ENCODE data around the gene PARVA.

The PARVA gene

DNA sequence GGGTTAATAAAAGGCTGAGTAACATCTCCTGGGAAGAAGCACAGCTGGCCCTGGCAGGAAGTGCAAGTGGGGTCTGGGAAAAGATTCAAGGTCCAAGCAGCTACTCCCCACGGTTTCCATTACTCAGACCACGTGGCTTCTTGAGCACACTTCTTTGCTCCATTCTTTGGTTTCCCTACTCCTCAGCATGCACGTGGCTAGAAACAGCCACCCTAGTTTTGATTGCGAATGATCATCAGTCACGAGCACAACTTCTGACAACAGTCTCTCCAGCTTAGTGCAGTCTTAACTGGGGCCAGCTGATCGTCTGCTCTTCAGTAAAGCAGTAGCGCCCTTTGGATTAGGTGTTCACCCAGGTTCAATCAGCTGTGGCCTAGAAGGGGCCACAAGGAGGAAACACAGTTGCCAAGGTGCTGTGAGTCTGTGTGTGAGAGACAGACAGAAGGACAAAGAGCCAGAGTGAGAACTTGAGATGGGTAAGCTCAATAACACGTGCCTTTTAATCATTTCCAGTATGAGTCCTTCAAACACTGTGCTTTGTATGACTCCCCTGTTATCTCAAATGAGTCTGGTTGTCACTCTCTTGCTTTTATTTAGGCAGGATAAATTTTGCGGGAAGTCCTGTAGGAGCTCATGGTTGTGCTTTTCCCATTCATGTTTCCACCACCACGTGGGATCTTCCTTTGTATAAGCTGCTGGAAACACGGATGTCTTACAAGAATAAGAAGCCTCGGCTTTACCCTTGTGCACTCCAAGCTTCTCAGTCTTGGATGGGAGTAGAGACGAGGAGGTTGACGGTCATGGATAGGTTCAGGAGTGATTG lies 901 bp upstream of the PARVA start:
- DNase-seq: no peak

DNA sequence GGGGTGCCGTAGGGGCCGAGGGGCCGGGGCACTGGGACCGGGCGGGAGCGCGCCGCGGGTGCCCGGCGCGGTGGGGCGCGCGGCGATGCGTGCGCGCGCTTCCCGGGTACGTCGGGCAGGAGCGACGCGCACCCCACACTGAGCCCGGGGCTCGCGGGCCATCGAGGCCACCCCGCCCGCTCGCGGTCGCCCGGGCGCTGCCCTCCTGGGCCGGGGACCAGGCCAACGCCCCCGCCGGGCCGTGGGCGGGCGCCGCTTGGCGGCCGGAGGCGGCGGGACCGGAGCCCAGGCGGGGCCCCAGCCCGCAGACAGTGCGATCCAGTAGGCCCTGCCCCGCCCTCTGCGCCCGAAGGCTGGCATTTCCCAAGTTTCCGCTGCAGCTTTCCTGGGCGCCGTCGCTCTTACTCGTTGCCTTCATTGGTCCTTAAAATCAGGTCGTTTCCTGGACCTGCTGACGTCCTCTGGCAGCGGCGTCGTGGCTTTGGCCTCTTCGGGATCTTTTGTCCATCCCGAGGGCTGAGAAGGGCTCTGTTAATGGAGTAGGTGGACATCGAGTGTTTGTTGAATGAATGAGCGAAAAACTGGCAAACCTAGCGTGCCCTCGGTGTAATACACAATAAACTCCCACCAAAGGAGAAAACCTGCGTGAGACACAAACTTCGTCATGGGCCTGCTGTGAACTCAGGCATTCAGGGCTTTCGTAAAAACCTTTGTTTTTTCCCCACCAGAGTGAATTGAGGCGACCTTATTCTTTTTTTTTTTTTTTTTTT lies 638 bp downstream of the PARVA start:
- DNase-seq: no peak

DNA sequence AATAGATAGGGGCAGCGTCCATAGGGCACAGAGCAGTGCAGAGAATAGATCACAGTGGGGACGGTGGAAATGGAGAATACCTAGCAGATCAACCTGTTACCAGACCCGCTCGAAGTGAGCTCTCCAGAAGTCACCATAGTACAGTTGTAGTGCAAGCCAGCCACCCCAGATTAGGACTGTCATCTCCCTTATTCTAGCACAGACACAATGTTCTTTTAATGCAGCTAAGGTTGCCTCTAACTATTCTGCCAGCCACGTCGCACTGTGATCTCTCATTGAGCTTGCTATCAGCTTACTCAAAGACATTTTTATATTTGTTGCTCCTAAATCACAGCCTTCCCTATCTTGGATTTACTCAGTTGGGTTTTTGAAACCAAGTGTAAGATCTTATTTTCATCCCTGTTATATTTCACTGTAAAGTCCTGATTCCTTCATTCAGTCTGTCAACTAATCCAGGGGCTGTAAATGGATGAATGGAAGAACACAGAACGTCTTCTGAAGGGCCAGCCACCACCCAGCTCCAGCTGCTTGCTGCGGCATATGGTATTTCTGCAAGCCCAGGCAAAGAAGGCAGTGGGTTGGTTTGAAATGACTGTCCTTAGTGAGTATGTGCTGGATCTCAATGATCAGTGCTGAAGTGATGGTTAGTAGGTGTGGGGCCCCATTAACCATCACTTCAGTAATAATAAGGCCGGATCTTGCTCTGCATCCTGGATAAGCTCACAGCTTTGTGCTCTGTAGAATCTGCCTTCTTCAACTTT lies 3.4 kb downstream of the PARVA start:
- no peak for DNase-seq

DNA sequence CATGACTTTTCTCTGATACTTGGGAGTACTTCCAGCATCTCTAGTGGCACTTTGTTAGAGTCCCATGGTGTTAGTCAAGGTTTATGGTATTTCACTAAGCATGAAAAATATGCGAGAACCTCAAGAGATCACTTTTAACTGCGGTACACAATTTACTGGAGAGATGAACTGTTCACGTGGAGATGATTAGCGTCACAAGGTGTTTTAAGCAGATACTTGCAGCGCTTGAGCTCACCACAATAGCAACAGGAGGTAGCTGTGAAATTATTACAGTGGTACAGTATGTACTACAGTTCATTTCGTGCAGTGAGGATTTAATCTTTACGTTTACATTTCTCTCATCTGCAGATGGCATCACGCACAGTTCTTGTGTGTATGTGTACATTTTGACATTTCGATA lies 4.5 kb downstream of the PARVA start:
- DNase-seq: no peak

DNA sequence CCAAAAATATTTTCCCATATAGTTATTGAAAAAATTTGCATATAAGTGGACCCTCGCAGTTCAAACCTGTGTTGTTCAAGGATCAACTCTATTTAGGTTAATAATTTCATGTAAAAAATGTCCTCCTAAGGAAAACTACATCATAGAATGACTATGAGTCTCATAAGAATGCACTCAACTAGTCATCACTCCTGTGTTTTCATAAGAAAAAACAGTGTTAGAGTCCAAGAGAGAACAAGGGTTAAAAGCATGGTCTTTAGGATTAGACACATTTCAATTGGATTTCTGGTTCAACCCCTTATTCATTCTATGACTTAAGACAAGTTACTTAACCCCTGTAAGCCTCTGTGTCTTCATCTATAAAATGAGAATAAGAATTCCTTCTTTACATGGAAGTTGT lies 5.1 kb downstream of the PARVA start:
- no peak for DNase-seq

DNA sequence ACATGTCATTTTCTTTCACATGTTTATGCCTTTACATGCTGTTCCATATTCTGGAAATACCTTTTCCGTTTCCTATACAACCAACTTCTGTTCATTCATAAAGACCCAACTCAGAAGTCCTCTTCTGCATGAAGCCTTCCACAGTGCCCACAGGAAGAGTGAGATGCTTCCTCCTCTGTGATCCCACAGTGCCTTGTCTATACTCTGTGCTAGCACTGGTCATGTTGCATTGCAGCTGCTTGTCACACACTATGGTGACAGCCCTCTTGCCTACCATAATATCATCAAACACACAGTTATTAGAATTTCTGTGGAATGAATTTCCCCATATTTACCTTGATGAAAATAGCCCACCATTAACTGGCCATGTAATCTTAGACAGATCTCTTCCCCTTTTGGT lies 8.9 kb downstream of the PARVA start:
- DNase-seq: no peak

DNA sequence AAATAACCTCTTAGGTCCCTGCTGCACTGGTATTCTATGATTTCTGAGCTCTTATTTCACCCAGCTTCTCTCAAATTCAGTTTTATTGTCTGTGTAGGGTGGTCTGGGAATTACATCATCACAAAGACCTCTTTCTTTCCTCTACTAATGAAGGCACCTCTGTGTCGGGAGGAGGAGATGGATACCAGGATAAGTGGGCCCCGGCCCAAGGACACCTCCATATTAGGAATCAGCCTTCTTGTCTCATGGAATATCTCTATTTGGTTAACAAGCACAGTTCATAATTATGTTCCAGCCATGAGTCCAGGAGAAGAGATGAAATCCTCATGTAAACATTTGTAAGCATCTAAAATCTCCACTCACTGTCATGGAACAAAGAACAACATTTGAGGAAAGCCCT lies 9.4 kb downstream of the PARVA start:
- no peak for DNase-seq

DNA sequence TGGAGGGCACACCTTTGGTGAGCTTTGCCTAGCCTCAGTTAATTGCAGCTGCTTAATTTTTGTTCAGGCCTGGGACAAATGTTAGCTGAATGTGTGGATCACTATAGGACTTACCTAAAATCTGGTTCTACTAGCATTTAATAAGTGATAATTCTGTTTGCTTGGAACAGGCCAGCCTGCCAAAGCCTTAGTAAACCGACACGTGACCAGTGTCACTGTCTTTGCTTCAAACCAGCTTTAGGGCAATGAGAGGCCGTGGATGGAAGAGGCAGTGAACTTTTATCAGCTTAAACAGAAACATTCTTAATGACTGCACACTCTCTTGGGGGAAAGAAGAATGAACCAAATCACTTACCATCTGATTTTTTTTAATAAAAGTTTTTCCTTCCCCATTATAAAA lies 10.8 kb downstream of the PARVA start:
- no peak for DNase-seq

DNA sequence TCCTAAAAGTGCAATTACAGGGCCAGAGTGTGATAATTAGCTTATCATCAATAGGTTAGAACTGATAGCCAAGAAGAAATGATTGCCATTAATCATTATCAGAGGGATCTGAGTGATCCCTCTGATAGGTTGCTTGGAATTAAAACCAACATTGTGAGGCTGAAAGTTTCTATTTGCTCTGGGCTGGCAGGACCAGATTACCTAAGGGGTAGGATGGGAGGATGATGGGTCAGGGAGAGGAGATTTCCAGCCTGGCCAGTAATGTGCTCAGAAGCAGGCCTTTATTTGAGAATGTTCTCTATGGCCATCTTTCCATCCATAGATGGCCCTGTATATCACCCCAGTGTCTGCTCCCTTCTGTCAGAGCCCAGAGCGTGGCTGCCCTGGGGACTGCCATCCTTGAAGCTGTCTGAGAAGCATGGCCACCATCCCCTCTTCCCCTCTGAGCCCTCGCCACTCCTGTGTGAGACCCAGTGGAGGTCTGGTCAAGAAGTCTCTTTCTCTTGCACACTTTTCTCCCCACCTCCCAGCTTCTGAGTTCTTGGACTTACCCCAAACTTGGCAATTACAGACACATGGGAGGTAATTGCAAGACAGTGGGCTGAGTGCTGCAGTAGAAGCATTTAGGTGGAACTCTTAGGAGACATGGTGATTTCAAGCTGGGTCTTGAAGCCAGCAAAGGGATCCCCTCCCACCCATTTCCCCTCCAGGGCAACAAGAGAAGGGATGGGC lies 11.7 kb downstream of the PARVA start:
- no peak for DNase-seq

DNA sequence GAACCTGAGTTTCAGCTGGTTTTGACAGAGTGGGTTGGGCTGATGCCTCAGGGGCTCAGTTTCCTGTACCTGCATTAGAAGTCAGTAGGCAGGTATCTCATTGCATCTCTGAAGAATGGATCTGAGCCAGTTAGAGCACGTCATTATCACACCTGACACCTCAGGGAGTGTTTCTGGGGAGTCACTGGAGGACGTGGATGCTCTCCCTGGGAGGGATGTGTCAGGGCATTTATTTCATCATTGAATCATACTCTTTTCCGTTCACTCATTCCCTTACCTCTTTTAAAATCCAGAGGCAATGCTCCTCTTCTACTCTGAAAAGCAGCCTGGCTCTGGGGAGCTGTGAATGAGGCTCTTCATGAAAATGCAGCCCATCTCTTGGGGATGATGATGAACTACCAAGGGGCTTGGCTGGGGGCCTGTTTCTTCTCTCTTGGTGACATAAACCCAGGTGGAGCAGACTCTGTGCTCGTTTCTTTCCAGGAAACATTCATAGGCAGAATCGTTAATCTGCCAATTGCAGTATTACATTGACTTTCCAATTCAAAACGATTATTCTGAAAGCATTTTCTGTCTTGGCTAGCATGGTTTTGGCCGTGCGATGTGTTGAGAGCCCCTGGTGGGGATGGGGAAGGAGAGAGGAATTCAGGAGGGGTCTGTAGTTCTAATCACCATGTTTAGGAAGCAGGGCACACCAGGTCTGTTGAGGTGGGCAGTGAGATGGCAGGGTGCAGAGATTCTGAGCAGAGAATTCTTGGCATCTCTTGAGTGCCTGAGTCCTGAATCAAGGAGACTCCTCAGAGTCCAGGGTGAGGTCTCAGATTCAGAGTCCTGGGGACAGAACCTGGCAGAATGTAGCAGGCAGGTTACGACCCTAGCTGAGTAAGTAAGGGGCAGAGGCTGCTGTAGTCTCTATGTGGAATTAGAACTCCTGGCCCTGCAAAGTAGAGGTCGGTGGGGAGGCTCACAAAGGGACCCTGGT lies 12.6 kb downstream of the PARVA start:
- DNase-seq: no peak

DNA sequence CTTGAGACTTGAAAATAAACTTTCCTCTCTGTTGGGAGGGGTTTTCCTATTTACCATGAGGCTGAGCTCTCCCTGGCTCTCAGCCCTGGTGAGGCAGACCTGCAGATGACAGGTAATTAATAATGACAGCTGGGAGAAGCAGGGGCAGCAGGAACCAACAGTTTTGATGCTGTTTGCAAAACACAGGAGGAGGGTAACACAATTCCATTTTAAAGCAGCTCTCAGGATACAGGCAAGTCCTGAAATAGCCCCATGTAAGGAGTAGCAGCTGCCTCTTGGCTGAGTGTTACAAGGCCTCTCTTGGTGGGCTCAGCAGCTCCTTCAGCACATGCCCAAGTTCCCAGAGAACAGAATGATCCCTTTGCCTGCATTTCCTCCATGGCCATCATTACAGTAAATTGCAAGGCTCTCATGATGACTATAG lies 13.3 kb downstream of the PARVA start:
- DNase-seq: peak in 1 of 2 experiments; percentile 23

DNA sequence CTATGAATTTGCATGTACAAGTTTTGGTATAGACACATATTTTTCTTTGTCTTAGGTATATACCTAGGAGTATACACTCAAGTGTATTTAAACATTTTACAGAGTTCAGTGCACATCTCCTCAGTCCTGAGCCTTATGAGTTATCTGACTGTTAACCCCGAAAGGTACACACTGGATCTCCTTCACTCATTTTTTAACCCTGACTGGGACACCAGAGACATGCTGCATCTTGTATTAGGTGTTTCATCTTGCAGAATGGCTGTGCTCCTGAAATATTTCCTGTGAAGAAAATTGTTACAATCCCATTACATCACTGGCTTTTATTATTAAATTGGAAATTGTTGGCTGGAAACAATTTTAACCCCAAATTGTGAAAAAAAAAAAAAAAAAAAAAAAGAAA lies 15.3 kb downstream of the PARVA start:
- no peak for DNase-seq

DNA sequence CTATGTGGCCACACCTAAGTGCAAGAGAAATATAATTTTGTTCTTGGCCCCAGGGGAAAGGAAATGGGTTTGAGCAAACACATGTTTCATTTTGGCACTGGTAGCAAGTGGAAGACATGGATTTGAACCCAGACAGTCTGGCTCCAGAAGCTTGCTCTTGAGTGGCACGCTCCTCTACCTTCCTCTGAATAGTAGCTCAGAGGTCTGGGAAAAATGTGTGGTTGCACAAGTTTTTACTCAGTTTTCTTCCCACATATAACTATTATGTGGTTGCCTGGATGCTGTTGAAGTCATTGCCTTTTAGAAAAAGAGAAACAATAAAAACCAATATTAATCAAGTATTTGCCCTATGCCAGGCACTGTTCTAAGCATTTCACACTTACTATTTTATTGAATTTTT lies 16.3 kb downstream of the PARVA start:
- DNase-seq: no peak

DNA sequence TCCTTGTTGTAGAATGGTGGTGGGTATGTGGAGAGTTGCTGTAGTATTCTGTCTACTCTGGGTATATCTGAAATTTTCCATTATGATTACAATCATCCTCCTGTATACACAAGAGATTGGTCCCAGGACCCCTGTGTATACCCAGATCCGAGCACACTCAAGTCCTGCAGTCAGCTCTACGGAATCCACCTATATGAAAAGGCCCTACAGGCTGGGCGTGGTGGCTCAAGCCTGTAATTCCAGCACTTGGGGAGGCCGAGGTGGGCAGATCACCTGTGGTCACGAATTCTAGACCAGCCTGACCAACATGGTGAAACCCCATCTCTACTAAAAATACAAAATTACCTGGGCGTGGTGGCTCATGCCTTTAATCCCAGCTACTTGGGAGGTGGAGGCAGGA lies 17.2 kb downstream of the PARVA start:
- DNase-seq: no peak

DNA sequence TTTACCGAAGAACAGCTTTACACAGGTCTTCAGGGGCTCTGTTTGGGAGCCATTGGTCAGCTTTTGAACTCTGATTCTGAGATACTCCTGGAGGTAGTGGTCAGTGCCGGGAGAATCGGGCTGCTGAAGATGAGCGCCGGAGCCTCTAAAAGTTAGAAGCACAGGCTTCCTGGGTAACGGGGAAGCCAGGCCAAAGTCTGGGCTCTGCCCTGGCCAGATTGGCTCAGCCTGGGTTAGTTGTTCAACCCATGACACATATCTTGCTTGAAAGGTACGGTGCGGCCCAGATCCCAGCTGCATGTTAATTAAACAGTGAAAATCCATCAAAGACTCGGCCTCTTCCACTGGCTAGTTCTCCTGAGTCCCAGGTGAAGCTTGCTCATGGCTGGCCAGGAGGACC lies 18.0 kb downstream of the PARVA start:
- DNase-seq: no peak

DNA sequence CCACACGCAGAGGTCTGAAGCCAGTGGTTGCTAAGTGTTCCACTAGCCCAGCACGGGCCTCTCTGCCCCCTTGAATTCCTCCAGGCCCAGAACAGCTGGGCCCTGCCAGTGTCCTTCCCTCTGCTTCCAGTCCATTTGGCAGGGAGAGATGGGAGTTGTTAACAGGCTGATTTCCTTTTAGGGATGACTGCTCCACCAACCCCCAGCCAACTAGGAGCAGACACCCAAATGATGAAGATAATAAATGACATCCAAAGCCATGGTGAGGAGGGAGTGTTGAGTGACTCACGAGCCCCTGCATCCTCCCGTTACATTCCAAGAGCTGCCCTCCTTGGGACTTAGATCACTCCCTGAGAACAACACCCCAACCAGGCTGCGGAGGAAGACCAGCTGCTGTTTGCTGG lies 20.6 kb downstream of the PARVA start:
- DNase-seq: no peak

DNA sequence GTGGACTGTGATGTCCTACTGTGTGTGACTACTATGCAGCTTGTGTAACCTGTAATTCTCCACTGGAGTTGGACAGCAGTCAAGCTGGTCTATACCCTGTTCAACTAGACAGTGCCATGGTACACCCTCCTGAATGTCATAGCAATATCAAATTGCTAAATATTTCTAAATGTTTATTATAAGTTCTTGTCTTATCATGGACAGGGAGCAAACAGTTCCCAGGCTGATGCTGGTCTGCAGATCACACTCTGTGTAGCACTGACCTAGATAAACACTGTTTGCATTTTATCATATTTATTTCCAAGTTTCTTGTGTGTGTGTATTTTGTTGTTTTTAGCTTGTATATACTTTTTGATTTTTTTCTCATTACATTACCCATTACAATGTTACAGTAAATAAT lies 22.0 kb downstream of the PARVA start:
- DNase-seq: no peak

DNA sequence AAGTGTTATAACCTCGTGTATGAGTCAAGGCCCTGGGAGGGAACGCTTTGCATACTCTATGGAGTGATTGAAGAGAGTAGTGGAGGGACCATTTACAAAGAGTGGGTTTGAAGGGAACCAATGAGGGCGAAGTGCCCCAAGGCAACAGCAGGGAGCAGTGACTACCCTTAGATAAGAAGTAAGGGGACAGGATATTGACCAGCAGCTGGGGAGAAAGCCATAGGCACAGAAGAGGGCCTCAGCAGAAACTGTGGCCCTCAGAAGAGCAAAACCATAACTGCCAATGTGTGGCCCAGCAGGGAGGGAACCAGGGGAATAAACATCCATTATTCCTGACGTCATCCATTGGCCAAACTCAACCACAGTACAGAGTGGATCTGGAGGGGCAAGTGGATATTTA lies 24.7 kb downstream of the PARVA start:
- DNase-seq: no peak

DNA sequence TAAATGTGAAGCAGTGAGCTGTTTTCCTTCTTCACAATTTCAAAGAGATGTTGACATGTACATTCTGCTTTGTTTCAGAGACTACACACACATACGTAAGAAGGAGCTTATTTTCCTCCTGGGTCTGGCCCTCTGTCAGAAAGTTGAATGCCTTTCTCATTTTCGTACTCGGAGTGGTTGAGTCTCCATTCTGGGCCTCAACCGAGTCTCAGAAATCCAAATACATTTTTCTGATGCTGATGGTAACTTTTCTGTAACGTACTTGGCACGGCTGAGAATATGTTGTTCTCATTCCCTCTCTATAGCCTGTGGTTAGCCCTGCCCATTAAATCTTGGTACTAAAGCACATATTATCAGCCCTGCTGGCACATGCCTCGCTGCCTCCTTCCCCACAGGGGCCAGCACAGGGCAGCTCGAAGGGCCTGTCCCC lies 25.3 kb downstream of the PARVA start:
- DNase-seq: no peak

DNA sequence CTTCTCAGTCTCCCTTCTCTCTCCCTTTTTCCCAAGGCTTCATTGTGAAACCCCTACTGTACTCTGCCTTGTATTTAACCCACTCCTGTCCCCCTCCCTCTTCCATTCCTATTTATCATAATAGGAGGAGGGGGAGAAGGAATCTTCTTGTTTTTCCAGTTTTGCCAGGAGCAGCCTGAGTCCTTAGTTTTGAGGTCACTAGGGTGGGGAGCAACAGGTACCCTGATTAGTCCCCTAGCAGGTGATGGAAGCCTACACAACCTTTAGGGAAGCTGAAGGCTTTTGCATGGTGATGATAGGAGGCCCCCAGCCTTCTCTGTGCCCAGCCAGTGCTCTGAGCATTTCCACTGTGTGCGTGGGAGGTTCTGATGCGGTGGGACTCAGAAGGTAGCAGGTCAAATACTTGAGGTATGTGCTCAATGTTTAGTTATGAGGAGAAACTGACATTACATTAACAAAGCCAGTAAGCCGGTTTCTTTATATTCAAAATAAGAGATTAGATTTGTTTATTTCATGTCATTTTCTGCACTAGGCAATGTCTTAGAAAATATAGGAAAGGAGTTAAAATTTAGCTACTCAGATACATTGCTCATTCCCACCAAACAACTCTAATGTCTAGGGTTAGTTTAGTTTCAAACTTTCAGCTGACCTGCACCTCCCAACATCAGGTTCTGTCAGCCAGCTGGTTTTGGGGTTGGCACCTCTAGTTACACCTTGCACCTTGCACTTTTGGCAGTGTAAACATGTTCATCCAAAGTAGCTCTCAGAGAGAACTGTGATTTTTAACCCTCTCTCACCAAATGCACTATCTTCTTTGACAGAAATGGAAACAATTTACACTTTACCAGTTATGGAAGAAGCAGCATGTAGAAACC lies 26.0 kb downstream of the PARVA start:
- no peak for DNase-seq

DNA sequence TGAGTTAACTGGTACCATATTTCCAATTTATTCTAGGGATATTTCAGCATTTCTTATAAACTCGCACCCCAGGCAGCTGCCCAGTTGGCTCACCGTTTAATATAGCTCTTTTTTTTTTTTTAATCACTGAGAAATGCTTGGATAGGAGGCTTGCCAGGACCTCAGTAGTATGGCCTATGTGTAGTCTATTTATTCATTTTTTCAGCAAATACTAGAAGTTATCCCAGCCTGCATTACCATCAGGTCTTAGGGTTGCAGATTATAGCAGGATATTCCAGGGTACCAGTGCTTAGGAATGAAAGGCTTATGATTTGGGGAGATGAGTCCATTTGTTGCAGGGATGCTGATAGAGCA lies 26.6 kb downstream of the PARVA start:
- no peak for DNase-seq
